HepG2 (cell line): ENCODE data around the gene RAB11FIP5.

Source experiments
- AGO2 ChIP-seq: fragments of 200-400 bp; formaldehyde crosslinking; optimal IDR thresholded peaks from 2 replicates; pipeline ENCODE3; 2017; ENCODE audit warnings: mild to moderate bottlenecking, low read depth, low read length, moderate library complexity
- ATF3 ChIP-seq: sonication (generic); formaldehyde crosslinking; IDR thresholded peaks from 2 replicates; pipeline ENCODE4 v1.4.0; 2020; ENCODE audit warnings: missing genetic modification reagents
- CEBPZ ChIP-seq: IDR thresholded peaks from 2 replicates; pipeline ENCODE4 v1.6.1; 2012; ENCODE audit warnings: low read length, improper control_type of control experiment
- EP300 ChIP-seq, 3 experiments: sonication (generic) in 1 of 3; formaldehyde crosslinking in 1 of 3; IDR thresholded peaks; 2 replicates each; pipeline versions ENCODE4 v1.5.1 to v1.6.1; 2011 to 2020; ENCODE audit warnings: low read depth in 2 of 3, low read length in 2 of 3, borderline replicate concordance in 1 of 3, improper control_type of control experiment in 1 of 3, mild to moderate bottlenecking in 1 of 3, missing genetic modification reagents in 1 of 3, moderate library complexity in 1 of 3
- HCFC1 ChIP-seq: fragments of 150-350 bp; IDR thresholded peaks from 2 replicates; pipeline ENCODE4 v1.6.1; 2014; ENCODE audit warnings: low read depth, low read length
- KLF16 ChIP-seq, 2 experiments: sonication (generic) in 1 of 2; formaldehyde crosslinking in 1 of 2; IDR thresholded peaks; 2 replicates each; pipeline versions ENCODE4 v1.6.1 to v1.8.0; 2016 to 2023; ENCODE audit warnings: missing genetic modification reagents in 2 of 2, missing compliant biosample characterization in 1 of 2
- YY1 ChIP-seq: IDR thresholded peaks from 2 replicates; pipeline ENCODE4 v1.6.1; 2011; ENCODE audit warnings: low read length, low read depth, moderate library complexity, mild to moderate bottlenecking; ENCODE audit not compliant: insufficient read depth, insufficient replicate concordance
- ZNF547 ChIP-seq: sonication (generic); formaldehyde crosslinking; IDR thresholded peaks from 2 replicates; pipeline ENCODE4 v1.5.1; 2020; ENCODE audit warnings: mild to moderate bottlenecking, missing genetic modification reagents
- TF ChIP-seq, protein P1 (sequence below): sonication (generic); formaldehyde crosslinking; IDR thresholded peaks from 2 replicates; pipeline ENCODE4 v1.4.0; 2020; ENCODE audit warnings: low read depth, mild to moderate bottlenecking, missing genetic modification reagents

- TF ChIP-seq YY1: no peak
- no peak for TF ChIP-seq AGO2
- no peak for TF ChIP-seq HCFC1
- no peak for TF ChIP-seq KLF16 (CRISPR knock-in tag; IDR thresholded peaks at IDR 0.05)
- TF ChIP-seq ATF3 (CRISPR knock-in tag): no peak
- no peak for TF ChIP-seq CEBPZ
- TF ChIP-seq ZNF547 (CRISPR knock-in tag): no peak
- no peak for TF ChIP-seq EP300 (IDR thresholded peaks at IDR 0.05; ENCODE audit: low read depth in 2 of 2, low read length in 2 of 2)
- no peak for TF ChIP-seq EP300 (CRISPR knock-in tag; IDR thresholded peaks at IDR 0.05; ENCODE audit: borderline replicate concordance)
- TF ChIP-seq, protein P1, sequence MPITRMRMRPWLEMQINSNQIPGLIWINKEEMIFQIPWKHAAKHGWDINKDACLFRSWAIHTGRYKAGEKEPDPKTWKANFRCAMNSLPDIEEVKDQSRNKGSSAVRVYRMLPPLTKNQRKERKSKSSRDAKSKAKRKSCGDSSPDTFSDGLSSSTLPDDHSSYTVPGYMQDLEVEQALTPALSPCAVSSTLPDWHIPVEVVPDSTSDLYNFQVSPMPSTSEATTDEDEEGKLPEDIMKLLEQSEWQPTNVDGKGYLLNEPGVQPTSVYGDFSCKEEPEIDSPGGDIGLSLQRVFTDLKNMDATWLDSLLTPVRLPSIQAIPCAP (CRISPR knock-in tag): no peak
Measured at GRCh38 chr2:73088703-73089102, 24.0 kb downstream of the RAB11FIP5 start.
